ENCODE measurements around the gene MGRN1.

DNA sequence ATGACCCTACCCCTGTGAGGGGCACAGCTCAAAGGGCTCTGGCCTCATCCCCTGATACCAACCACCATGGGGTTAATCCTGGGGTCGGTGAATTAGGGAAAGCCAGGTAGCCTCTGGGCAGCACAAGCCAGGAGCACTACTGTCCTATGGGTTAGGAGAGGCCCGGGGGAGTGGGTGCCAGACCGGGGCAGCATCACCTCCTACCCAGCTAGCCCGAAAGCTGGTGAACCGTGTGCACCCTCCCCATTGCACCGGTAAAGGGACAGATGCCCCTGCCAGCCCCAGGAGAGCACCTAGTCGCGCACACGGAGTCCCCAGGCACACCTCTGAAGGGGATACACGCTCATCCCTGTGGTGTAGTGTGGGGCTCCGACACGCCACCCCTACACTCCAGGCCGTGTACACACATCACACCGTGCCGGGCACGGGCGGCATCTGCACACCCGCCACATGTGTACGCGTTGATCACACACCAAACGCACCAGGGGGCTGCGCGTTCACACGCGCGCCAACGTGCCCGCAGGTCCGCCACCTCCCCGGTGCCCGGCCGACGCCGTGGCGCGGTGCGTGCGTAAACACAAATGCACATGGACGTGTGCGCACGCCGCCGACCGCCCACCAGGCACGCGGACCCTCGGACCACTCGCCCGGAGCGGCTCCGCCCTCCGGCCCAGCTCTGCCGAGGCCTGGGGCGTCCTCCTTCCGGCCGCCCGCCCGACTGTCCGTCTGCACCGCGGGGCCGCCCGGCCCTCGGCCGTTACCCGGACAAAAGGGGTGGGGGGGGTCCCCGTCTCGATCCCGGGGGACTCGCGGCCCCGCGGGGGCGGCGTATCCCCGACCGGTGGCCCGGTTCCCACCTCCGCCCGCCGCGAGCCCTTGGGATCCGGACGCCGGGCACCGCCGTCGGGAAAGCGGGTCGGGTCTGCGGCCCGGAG lies 10.7 kb upstream of the MGRN1 start:
- TF ChIP-seq CTCF (IDR thresholded peaks at IDR 0.05) (no peak), POLR2A (IDR thresholded peaks at IDR 0.05) (no peak)
